Superior temporal gyrus (tissue), 1 donor: Measurements from ENCODE around the gene STRIP1.
"Not testable (repeated sequence)": the region's sequence is repeated elsewhere in the genome, so short reads cannot be mapped to it uniquely, and the experiment has no call there.

Experiments used
- DNase-seq: peaks from one replicate; pipeline ENCODE4 v3.0.0-alpha.2; 2016; ENCODE audit errors: extremely low spot score

STRIP1 gene

DNA sequence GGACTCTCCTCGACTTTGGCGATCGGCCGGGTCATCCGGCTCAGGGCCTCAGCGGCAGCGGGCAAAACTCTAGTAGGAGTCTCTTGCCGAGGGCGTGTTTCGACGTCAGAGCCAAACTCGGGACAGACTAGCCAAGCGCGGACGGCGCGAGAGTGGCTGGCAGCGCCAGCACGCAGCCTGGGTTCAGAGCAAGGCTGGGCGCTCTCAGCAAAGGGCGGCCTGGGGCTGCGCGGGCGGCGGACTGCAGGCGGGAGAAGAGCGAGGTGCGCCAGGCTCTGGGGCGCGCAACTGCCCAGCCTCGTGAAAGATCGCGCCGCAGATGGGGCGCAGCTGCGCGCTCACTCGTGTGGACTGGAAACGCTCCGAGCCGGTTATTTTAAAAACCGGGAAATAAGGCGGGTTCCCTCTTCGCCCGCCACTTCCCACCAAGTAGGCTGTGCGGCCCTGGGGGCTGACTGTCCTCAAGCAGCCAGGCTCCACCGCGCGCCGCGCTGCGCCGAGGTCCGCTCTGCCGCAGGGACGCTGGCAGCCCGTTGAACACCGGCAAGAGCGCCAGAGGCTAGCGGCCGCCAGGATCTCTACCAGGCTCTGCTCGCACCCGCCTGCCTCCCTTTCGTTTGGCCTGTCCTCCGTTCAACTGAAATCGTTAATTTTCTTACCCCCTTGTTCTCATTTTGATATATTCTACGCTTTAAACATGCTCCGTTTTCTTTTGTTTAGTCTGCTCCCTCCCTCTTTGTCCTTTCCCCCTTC is 33.6 kb downstream of the STRIP1 start:
- no peak for DNase-seq

DNA sequence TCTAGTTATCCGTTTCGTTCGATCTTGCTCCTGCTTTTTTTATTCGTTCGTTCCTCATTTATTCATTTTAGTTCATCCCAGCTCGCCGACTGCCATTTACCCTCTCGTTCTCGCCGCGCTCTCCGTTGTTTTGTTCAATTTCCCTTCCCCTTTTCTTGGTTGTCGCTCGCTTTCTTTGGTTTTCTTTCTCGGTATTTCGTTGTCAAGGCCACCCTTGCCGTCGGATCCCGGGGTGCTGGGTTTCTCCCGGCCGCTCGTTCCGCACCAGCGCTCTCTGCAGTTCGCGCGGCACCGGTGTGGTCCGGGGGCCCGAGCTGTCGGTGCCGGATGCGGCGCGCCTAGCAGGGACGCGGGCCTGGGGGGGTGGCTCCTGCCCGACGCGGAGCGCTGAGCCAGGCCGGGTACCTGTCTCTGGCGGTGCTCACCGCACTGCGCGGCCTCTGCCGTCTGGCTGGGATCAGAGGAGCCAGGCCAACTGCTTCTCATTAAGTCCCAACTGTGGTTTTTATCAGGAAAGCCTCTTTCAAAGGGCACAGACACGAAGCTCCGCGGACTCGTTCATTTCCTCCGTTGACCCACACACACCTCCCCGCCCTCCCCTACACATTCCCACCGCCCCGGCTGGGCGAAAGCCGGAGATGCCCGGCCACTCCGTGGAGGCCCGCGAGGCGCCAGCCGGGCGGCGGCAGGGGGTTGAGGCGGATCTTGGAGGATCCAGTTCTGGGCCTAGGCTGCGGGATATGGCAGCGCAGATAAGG is 34.4 kb downstream of the STRIP1 start:
- DNase-seq = no peak

DNA sequence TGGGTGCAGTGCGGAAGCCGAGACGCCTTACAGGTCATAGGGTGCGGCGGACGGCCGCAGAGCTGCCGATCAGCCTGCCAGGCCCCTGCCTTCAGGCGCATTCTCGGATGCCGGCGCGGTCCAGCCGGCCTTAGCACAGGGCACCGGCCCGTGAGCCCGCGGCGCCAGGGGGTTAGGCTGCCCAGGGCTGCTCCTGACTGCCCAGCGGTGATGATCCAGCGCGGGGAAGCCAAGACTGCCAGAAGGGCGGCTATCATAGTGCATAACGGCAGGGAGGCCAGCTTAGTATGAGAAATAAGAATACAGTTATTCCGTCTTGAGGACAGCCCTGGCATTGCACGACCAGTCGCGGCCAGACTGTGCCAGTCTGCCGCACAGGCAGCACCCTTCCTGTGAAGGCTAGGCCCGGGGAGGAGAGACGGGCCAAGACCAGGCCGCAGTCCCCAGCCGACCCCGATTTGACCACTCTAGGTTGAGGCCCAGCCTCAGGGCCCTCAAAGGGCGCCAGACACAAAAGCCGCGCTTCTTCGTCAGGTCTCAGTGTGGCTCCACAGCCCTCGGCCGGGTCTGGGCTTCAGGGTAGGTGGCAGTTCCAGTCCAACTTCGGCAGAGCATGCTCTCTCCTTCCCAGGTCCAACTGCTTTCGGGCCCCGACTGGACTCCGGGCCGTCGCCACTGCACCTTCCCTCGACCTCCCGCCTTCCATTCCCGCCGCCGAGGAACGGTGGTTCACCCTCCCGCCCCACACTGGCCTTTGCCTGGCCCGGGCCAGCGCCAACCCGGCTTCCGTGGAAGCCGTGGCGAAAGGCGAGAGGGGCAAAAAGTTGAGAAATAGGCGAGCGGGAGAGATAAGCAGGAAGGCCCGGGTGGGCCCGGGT is 35.2 kb downstream of the STRIP1 start:
- DNase-seq = no peak

DNA sequence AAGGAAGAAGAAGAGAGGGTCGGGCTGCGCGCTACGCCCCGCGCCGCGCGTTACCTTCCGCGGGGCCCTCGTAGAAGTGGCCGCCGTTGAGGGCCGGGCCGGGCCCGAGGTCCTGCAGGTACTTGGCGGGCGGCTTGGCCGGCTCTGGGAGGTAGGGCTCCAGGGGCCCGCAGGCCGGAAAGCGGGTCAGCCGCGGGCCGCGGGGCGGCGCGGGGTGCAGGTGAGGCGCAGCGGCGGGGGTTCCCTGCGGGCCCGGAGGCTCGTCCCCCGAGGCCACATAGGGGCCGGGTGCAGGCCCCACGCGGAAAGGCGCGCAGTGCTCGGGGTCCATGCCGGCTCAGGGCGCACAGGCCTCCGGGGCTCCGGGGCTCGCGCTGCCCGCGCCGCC is 35.9 kb downstream of the STRIP1 start:
- DNase-seq = no peak

DNA sequence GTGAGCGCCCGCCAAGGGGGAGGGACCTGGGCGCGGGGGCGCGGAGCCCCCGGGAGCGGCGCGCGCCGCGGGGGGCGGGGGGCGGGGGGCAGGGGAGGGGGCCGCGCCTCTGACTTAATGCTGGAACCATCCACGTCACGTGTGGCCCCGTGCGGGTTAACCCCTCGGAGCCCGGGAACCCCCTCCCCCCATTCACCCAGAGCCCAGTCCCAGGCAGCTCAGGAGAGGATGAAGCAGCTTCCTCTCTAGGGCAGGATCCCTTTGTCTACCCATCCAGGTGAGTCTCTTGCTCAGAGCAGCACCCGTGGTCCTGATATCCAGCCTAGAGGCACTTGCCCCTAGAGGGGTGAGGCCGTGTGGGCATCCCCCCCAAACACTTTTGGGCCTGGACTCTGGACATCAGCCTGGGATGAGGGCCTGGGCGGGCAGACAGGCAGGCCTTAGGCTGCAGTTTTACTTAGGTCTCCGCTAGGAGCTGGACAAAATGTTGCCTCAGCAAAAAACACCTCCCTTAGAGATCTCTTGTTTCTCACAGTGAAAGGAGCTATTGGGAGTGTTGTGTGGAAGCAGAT is 36.3 kb downstream of the STRIP1 start, which contains the start of gene ALX3:
TSS of gene ALX3 (minus strand) at position 2 of the 572 bp plus-strand sequence. CDS start 60 bp downstream, outside the sequence.
- no peak for DNase-seq

DNA sequence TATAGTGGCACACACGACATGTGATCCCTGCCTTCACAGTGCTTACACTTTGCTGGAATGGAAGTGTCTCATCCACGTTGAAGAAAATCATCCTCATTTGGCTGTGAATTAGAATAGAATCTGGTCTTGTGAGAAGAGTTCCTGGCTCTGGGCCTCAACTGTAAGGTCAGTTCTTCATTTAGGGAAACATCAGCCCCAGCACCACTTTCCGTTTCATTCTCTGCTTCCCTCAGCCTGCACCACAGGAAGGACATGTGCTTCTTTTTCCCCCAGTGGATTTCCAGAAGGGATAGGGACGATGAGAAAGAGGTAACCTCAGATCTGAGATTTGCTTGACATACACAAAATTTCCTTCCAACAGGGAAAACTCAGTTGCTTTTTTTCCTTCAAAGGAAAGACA is 39.7 kb downstream of the STRIP1 start:
- no peak for DNase-seq

DNA sequence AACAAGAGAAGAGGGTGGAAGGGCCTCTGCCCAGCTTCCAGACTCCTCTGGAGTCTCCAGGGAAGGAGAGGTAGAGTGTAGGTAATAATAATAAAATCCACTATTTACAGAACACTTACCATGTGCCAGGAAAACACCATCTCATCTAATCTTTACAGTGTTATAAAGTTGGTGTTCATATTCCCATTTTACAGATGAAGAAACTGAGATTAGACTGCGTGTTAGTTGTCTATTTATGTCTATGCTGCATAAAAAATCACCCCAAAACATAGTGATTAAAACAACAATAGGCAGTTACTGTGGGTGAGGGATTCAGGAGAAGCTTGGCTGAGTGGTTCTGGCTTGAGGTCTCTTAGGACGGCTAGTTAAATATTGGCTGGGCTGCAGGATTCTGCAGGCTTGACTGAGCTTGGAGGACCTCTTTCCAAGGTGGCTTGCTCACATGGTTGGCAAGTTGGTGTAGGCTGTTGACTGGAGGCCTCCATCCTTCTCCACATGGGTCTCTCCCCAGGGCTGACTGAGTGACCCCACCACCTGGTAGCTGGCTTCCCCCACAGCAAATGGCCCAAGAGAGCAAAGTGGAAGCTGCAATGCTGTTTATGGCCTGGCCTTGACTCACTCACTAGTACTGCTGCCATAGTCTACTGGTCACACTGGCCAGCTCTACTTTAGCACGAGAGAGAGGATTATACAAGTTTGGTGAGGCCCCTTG is 42.5 kb downstream of the STRIP1 start:
- DNase-seq = no peak

DNA sequence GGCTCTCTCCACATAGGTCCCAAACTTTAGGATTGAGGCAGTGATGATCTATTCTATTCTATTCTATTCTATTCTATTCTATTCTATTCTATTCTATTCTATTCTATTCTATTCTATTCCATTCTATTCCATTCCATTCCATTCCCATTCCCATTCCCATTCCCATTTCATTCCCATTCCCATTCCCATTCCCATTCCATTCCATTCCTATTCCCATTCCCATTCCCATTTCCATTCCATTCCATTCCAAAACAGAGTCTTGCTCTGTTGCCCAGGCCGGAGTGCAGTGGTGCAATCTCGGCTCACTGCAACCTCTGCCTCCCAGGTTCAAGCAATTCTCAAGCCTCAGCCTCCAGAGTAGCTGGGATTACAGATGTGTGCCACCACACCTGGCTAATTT is 45.6 kb downstream of the STRIP1 start:
- DNase-seq = not testable (repeated sequence)

DNA sequence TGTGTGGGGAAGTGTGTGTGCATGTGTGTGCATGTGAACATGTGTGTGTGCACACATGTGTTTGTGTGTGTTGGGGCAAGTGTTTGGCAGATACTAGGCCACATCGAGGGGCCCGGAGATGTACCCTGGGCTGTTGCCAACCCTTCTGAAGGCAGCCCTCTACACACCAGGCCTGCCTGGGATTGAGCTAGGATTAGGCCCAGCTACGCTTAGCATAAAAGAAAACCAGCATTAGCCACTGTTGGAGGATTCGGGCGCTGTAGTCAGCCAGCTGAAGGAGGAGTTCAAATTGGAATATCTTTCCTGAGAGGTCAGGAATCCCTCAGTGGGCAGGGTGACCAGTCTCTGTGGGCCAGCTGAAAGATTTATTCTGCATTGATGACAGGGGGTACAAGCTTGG is 46.6 kb downstream of the STRIP1 start:
- DNase-seq = no peak

DNA sequence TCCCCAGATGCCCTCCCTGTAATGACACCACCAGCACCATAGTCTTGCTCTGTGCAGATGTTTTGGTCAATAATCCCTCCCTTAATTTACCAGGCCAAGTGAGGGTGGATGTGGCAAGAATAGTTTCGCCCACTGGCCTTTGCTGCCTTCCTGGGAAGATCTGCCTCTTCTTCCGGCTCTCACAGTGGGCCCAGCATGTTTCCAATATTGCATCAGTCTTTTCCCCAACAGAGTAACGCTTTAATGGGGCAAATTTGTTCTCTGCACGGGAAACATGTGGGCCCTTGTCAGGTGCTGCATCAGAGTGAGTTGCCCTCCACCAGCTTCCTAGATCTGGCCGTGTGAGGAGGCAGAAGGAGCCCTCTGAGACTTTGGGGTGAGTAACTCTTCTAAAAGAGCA is 48.1 kb downstream of the STRIP1 start:
- DNase-seq = no peak

DNA sequence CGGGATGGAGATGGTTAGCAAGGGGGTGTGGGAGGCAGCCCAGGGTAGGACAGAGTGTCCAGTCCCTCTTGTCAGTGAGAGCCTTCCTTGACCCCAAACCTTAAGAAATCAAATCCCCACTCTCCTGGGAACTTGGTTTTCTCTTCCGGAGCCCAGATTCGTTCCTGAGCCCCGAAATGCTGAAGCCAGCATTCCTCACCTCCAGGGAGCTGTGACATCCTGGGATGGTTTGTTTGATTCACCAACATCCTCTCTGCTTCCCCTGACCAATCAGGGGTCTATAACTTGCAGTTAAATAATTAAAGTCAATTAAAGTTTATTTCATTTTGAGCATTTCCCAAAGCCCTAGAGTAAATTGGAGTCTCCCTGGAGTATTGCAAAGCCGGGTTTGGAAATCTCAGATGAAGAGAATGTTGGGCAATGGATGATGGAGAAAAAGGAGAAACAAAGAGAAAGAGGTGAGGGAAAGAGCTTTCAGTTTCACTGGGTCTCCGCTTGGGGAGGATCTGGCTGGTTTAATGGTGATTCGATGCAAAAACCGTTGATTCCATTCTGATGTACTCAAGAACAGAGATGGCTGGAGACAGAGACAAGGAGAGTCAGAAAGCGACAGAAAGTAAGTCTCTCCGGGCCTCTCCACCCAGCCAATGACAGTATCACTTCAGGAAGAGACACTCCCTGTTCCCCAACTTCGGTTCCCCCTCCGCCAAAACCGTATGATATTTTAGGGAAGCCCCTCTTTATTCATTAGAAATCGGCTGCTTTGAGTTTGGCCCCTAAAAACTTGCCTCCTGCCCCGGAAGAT is 48.8 kb downstream of the STRIP1 start:
- DNase-seq = no peak

DNA sequence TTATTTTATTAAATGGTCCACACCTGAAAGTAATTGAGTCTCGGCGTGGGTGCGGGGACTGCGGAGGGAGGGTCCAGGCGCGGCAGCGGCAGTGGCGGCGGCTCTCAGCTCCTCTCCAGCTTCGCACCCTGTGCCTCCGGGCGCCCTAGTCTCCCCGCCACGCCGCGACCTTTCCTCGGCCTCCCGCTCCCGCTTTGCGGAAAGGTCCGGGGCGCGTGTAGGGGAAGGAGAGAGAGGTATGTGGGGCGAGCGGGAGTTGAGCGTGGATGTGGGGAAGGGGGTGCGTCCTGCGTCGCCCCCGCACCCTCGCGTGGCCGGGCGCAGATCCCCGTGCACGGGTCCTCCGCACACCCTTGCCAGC is 49.4 kb downstream of the STRIP1 start:
- no peak for DNase-seq

DNA sequence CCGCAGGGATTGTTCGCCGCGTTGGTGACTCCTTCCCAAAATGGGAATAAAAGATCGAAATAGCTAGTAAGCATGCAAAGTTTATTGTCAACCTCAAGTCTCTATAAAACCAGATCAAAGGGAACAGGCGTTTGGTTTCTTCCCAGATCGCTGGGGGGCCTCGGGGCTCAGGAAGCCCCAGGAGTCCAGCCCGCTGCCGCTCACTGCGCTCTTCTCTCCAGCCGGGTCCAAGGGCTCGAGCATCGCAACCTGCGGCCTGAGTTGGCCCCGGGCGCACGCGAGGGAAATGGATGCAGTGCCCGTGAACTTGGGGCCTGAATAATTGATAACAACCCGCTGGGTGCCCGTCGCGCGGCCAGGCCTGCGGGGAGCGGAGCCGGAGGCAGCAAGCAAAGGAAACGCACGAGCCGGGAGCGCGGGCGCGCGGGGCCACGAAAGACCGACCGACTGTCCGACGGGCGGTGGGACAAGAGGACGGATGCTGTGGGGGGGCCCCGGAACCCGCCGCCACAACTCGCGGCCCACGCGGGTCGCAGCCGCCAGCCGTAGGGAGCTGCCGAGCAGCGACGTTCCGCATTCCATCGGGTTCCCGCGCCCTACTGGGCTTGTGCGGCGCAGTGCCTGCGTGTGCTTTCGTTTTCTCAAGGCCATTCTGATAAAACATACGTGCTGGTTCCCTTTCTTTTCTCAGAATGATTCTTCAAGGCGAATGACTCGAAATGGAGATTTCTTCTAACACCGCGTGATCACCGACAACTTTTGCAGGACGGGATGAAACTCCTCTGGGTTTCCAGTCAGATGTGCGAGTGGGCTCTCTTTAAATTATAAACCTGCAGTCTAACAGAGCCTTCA is 50.0 kb downstream of the STRIP1 start:
- peak; percentile 22 for DNase-seq

DNA sequence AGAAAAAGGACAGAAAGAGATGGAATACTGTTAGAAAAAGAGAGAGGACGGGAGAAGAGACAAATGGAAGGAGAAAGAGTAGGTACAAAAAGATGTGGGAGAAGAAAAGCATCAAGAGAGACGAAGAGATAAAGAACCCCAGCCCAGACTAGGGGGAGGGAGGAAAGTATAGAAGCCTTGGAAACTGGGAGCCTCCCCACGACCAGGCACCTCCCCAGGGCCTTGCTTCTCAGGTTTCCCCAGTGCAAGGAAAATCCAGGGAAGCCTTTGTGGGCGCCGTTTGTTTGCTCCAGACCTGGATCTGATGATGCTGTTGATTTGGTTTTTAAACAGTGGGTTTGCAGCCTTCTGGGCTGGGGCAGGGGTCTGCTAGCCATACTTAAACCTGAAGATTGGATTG is 51.2 kb downstream of the STRIP1 start:
- no peak for DNase-seq

DNA sequence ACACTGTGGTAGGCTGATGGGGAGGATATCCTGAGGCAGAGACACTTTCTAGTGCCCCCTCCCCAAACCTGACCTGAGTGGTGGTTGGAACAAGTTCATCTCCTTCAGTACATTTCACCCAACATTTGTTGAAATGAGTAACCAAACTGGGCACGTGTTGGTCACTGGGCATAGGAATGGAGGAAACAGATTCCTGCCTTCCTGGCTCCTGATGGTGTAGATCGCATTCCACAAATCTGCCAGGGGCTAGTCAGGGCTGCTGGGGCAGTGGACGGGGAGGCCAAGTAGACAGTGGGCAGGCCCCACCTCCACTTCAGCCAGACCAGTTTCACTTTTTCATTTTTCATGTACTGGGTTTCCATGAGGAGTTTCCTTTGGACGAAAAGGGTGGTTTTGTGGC is 52.5 kb downstream of the STRIP1 start:
- no peak for DNase-seq

DNA sequence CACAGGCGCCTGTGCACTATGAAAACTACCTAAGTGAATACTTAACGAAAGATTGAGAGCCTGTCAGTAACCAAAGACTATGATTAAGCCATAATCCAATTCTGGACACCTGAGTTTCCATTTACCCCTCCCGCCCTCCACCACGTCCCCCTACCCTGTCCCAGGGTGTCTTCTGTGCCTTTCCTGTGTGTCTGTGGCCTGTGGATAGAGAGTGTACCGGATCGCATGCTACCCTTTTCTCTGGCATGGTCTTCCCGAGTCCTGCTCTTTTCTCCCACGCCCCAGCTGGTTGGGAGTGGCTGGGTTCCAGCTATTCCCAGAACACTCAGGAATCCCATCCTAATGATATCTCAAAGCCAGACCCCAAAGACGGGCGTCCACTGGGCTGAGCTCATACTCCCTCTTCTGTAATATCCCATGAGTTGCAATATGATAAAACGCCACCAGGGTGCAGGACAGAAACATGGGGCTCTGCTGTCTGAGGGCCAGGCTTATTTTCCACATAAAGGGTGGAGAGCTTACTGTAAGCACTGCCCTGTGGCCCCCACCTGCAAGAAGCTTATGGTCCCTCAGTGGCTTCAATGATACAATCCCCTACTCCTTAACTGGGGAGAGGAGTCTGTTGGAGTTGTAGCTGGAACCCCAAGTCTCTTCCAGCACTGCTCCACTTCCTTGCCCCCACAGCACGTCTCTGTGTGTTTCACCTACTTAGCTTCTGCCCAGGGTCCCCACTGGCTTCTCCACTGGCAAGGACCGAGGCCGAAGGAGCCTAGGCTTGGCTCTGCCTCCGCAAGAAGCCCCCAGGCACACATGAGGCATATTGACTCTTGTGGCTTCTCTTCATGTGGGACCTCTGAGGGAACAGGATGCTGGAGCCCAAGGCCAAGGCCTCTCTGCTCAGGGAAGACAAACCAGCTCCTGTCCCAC is 53.7 kb downstream of the STRIP1 start:
- DNase-seq = peak; percentile 77

DNA sequence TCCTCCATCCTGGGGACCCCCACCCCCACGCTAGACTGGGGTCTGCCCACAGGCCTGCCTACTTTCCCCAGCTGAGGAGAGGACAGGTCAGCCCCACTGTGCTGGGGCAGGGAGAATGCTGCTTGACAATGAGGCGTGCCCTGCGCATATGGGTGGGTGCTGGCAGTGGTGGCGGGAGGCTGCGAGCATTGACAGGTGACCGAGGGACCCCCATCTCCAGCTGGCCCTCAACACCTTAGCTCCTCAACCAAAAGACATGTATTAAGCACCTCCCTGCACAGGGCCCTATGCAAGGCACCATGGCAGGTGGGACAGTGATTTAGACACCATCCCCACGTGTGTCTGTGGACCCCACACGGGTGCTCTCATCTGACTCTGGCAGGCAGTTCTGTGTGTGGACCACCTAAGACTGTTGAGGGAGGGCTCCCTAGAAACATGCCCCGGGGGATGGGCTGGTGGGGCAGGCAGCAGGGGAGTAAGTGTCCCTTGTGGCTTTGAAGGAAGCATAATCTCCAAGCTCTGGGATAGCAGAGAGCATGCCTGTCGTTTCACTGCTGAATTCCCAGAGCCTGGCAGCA is 54.4 kb downstream of the STRIP1 start:
- no peak for DNase-seq
